C4-2B (cell line): ENCODE data around the gene RHPN2.
"Not testable (repeated sequence)": the region's sequence is repeated elsewhere in the genome, so short reads cannot be mapped to it uniquely, and the experiment has no call there.

Experiments
- H3K27ac ChIP-seq: fragments of 450-650 bp; 2 replicates; pipeline ENCODE4 v1.5.1; 2017
- ZFX ChIP-seq: fragments of 450-650 bp; IDR thresholded peaks from 2 replicates; pipeline ENCODE4 v1.6.1; 2017
- TF ChIP-seq, protein P1 (sequence below): fragments of 450-650 bp; conservative IDR thresholded peaks from 2 replicates; pipeline ENCODE4 v1.5.1; 2017; ENCODE audit warnings: mild to moderate bottlenecking

RHPN2 gene

DNA sequence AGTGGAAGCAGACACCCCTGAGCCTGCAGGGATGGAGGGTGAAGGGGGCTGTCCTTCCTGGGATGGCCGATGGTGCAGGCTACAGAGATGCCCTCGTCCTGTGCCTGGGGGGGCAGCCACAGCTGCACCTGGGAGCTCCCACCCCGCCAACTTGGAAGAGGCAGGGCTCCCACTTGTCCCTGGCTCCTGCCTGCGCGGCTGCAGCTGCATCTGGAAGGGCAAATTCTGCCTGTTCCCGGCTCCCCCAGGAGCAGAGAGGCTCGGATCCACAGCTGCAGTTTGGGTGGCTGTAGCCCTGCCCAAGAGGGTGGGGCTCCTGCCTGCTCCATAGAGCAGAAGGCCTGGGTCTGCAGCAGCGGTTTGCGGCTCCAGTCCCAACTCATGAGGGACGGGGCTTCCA lies 95.1 kb downstream of the RHPN2 start:
- TF ChIP-seq, protein P1, sequence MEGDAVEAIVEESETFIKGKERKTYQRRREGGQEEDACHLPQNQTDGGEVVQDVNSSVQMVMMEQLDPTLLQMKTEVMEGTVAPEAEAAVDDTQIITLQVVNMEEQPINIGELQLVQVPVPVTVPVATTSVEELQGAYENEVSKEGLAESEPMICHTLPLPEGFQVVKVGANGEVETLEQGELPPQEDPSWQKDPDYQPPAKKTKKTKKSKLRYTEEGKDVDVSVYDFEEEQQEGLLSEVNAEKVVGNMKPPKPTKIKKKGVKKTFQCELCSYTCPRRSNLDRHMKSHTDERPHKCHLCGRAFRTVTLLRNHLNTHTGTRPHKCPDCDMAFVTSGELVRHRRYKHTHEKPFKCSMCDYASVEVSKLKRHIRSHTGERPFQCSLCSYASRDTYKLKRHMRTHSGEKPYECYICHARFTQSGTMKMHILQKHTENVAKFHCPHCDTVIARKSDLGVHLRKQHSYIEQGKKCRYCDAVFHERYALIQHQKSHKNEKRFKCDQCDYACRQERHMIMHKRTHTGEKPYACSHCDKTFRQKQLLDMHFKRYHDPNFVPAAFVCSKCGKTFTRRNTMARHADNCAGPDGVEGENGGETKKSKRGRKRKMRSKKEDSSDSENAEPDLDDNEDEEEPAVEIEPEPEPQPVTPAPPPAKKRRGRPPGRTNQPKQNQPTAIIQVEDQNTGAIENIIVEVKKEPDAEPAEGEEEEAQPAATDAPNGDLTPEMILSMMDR = no peak
- no peak for TF ChIP-seq ZFX
- H3K27ac ChIP-seq = no peak overlapping the region

DNA sequence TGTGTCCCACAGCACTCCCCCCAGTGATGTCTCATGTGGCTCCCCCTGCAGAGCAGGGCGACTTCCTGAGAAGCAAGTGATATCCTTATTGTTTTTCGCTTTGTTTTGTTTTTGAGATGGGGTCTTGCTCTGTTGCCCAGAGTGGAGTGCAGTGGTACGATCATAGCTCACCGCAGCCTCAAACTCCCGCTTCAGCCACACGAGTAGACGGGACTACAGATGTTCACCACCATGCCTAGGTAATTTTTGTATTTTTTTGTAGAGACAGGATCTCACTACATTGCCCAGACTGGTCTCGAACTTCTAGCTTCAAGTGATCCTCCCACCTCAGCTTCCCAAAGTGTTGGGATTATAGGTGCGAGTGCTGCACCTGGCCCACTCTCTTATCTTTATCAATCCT lies 97.9 kb downstream of the RHPN2 start:
- H3K27ac ChIP-seq = no peak overlapping the region
- TF ChIP-seq, protein P1 = no peak
- TF ChIP-seq ZFX = no peak

DNA sequence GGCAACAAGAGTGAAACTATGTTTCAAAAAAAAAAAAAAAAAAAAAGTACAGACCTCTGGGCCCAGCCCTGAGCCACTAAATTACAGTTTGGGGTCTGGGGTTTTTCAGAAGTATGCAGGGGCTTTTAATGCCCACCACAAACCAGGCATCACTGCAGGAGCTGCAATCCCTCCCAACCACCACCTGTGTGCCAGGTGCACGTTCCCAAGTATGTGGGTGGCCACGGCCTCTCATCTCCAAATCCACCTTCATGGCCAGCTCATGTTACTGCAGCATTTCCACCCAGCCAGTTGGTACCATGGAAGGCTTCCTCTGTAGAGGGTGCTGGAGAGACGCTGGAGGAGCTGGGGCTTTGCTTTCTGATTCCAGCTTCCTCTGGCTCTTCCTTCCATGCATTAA lies 119.4 kb downstream of the RHPN2 start:
- H3K27ac ChIP-seq = no peak overlapping the region
- no peak for TF ChIP-seq ZFX
- TF ChIP-seq, protein P1 = no peak

DNA sequence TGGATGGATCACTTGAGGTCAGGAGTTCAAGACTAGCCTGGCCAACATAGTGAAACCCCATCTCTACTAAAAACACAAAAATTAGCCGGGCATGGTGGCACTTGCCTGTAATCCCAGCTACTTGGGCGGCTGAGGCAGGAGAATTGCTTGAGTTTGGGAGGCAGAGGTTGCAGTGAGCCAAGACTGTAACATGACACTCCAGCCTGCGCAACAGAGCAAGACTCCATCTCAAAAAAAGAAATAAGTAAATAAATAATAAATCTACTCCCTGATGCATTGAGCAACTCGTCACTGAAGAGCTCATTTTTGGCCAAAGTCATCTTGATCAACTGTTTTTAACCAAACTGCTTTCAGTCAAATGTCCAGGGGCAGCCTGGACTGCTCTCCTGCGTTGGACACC lies 123.4 kb downstream of the RHPN2 start:
- not testable (repeated sequence) for H3K27ac ChIP-seq

DNA sequence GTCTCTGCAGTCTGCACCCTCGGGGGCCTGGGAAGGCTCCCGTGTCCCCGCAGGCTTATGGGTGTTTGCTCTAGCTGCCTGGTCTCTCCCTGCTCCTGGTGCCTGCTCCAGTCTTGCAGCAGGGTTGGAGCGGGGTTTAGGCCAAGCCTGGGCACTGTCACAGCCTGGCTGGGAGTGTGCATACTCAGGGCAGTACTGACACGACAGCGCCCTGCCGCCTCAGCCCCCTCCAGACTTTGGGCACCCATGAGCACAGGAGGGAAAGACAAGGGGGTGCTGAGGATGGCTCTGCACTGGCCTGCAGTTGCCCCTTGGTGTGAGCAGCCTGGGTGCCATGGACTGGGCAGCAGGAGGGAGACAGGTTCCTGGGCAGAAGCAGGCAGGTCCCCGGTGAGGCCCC lies 128.6 kb downstream of the RHPN2 start:
- H3K27ac ChIP-seq = no peak overlapping the region
- no peak for TF ChIP-seq ZFX

DNA sequence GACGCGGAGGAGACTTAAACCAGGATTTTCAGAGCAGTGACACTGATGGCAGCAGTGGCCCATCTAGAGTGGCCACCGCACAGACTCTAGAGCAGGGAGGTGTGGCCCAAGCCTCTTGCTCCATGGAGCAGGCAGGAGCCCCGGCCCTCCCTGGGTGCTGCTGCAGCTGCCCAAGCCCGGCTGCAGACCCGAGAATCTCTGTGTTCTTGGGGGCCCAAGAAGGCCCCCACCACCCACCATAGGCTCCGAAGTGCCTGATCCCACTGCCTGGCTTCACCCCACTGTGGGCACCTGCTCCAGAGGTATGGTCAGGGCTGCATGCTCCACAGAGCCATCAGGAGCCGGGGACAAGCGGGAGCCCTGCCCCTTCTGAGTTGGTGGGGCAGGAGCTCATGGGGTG lies 129.1 kb downstream of the RHPN2 start:
- TF ChIP-seq ZFX = no peak
- TF ChIP-seq, protein P1 = no peak
- H3K27ac ChIP-seq = no peak overlapping the region

DNA sequence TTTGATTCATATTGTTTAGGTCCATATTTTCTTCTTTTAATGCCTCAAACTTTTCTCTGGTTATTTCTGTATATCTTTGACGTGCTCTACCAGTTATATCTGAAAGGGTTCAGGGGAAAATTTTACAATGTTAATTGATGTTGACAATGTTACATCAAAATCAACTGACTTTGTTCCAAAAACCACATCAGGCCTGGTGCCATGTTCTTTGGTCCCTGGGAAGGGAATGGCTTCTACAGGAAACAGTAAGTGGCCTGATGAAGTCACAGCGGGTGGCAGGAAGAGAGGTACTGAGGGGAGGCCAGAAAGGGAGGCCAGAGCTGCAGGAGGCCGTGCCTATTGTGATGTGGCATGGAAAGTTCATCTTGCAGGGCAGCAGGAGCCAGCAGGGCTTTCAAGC lies 131.1 kb downstream of the RHPN2 start:
- TF ChIP-seq ZFX = no peak
- H3K27ac ChIP-seq = no peak overlapping the region

DNA sequence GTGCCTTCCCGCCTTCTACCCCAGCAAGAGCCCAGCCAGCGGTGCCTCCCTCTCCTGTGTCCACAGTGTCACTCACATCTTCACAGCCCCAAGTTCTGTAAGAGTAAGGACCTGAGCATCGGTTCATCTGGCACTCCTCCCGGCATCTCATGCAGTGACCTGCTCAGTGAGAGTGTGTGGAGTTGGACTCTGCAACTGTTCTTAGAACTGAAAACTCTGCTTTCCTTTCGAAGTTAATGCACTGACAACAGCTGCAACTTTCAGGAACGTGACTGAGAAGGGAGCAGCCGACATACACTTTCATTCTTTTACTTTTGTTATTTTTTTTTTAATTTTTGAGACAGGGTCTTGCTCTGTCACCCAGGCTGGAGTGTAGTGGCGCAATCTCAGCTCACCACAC lies 134.1 kb downstream of the RHPN2 start:
- H3K27ac ChIP-seq = no peak overlapping the region
- TF ChIP-seq ZFX = no peak
- TF ChIP-seq, protein P1 = no peak

DNA sequence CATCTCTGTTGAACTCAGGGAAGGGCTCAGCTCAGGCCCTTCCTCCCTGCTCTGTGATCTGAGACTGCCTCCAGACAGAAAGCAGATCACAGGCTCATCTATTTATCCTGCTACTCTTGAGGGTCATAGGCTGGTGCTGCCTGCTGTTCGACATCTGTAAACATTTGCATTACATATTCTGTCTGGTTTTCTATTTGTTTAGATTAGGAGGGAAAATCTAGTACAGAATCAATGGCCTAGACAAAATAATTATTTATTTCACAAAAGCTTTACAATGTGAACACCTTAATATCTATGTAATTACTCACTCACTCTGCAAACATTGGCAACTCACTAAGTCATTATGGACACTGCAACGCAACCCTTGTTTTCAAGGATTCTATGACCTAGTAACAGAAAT lies 135.9 kb downstream of the RHPN2 start:
- TF ChIP-seq, protein P1 = no peak
- no peak for TF ChIP-seq ZFX

More for the DNA sequence above, 135.9 kb downstream of the RHPN2 start:
- H3K27ac ChIP-seq = no peak overlapping the region
